ENCODE measurements around the gene CTNNA3. TPM values are rescaled to one million over a fixed set of nuclear protein-coding genes. Genes with fewer than 3 reads are reported as not detected.

CTNNA3 gene
- total and polyA plus RNA-seq, 9 donors: 4.1 to 18.8 (median 6.3) TPM

DNA sequence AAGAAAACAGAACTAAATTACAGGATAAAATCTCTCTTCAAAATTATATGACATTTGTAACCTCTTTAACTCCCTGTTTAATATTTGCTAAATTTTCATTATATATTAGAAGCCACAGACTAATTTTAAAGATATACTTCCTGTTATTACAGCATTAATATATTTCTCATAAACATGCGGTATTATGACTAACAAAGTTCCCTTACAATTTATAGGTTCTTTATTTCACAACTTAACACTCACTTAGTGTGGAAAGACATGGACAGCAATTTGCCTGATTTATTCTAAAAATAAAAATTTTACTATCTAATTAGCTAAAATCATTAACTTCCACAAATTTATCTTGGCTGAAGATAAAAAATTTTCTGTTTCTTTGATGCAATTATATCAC is 29.0 kb downstream of the CTNNA3 start:
- H3K27ac ChIP-seq (ENCODE audit: low read length): no peak overlapping the region
- H3K4me1 ChIP-seq (ENCODE audit: control insufficient read depth, insufficient read depth, low read length): no peaks in the 10 kb centered on the region
- H3K9me3 ChIP-seq (replicated peaks; ENCODE audit: control insufficient read depth, low read depth, low read length): no peaks in the 10 kb centered on the region
- no CpG with 5 or more reads among the region's 1 CpG for WGBS (ENCODE audit: insufficient coverage)
- DNase-seq: no peak
- no peaks in the 10 kb centered on the region for H3K36me3 ChIP-seq (ENCODE audit: control insufficient read depth, insufficient read depth, low read length)
- no peaks in the 10 kb centered on the region for H3K27me3 ChIP-seq (ENCODE audit: control insufficient read depth, insufficient read depth, low read length)
- no peak overlapping the region for H3K4me3 ChIP-seq (ENCODE audit: low read length)

GRCh38 chr10:67666416-67667034 is 29.5 kb downstream of the CTNNA3 start:
- no CpG with 5 or more reads among the region's 1 CpG for WGBS (ENCODE audit: insufficient coverage)
- Histone ChIP-seq H3K9me3 (replicated peaks; ENCODE audit: control insufficient read depth, low read depth, low read length) (no peaks in the 10 kb centered on the region), H3K4me1 (ENCODE audit: control insufficient read depth, insufficient read depth, low read length) (no peaks in the 10 kb centered on the region), H3K36me3 (ENCODE audit: control insufficient read depth, insufficient read depth, low read length) (no peaks in the 10 kb centered on the region), H3K27ac (ENCODE audit: low read length) (no peak overlapping the region), H3K27me3 (ENCODE audit: control insufficient read depth, insufficient read depth, low read length) (no peaks in the 10 kb centered on the region), H3K4me3 (ENCODE audit: low read length) (no peak overlapping the region)
- peak; percentile 35 for DNase-seq

DNA sequence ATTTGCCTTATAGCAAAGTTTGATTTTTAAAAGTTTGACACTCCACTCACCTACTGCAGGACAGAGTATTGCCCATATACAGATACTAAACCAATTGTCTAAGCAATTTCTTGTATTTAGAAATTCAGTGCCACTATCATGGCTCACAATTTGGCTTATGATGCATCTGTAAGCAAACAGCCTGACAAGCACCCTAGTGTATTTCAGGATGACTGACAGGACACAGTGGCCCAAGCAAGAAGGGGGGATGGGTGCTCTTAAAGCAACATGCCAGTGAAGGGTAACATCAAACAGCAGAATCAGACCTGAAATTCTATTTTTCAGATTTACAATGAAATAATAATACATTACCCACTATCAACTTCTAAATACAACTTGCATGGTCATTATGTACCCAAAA is 30.5 kb downstream of the CTNNA3 start:
- H3K27ac ChIP-seq (ENCODE audit: low read length): no peak overlapping the region
- H3K4me1 ChIP-seq (ENCODE audit: control insufficient read depth, insufficient read depth, low read length): no peaks in the 10 kb centered on the region
- H3K36me3 ChIP-seq (ENCODE audit: control insufficient read depth, insufficient read depth, low read length): no peaks in the 10 kb centered on the region
- H3K4me3 ChIP-seq (ENCODE audit: low read length): peak overlapping the region; percentile 25
- H3K9me3 ChIP-seq (replicated peaks; ENCODE audit: control insufficient read depth, low read depth, low read length): no peaks in the 10 kb centered on the region
- peak; percentile 35 for DNase-seq
- H3K27me3 ChIP-seq (ENCODE audit: control insufficient read depth, insufficient read depth, low read length): no peaks in the 10 kb centered on the region

- DNase-seq: no peak
- Histone ChIP-seq H3K27ac (ENCODE audit: low read length) (no peak overlapping the region), H3K4me1 (ENCODE audit: control insufficient read depth, insufficient read depth, low read length) (no peaks in the 10 kb centered on the region), H3K9me3 (replicated peaks; ENCODE audit: control insufficient read depth, low read depth, low read length) (no peaks in the 10 kb centered on the region), H3K36me3 (ENCODE audit: control insufficient read depth, insufficient read depth, low read length) (no peaks in the 10 kb centered on the region), H3K27me3 (ENCODE audit: control insufficient read depth, insufficient read depth, low read length) (no peaks in the 10 kb centered on the region), H3K4me3 (ENCODE audit: low read length) (peak overlapping the region; percentile 25)
- WGBS (ENCODE audit: insufficient coverage): no CpG with 5 or more reads among the region's 3 CpGs
Observed at GRCh38 chr10:67664942-67665341, 31.1 kb downstream of the CTNNA3 start.

DNA sequence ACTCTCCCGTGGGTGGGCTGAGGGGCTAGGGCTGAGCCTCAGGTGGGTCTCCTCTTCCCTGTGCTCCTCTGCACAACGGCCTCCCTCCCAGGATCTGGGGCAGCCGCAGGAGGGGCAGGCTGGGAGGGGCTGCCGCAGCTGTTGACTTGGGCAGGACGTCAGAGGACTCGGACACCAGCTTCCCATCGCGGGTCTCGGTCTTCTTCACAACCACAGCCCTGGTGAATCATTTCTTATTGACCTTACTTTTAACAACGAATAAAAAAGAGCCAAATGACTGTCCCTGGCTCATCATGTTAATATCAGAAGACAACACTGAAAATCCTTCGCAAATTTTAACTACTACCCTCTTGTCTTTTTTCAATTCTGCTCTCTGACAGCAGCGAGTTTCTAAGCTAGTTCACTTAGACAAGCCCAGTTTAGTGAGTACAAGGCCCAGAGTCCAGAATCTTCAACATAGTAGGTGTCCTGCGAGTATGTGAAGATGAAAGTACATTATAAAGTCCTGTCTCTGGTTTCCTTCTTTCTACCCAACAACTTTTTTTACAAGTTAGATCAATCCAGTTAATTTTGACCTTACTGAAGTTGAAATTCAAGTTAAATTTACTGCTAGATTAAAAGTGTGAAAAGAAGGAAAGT is 32.4 kb downstream of the CTNNA3 start:
- Histone ChIP-seq H3K9me3 (replicated peaks; ENCODE audit: control insufficient read depth, low read depth, low read length) (no peaks in the 10 kb centered on the region), H3K4me1 (ENCODE audit: control insufficient read depth, insufficient read depth, low read length) (no peaks in the 10 kb centered on the region), H3K27ac (ENCODE audit: low read length) (no peak overlapping the region), H3K4me3 (ENCODE audit: low read length) (no peak overlapping the region), H3K36me3 (ENCODE audit: control insufficient read depth, insufficient read depth, low read length) (no peaks in the 10 kb centered on the region), H3K27me3 (ENCODE audit: control insufficient read depth, insufficient read depth, low read length) (no peaks in the 10 kb centered on the region)
- DNase-seq: no peak
- WGBS (ENCODE audit: insufficient coverage): 64% methylated on average over 12 of the region's 13 CpGs

- WGBS (ENCODE audit: insufficient coverage): no CpG with 5 or more reads among the region's 3 CpGs
- H3K4me3 ChIP-seq (ENCODE audit: low read length): no peak overlapping the region
Observed at GRCh38 chr10:67662415-67662814, 33.6 kb downstream of the CTNNA3 start.

GRCh38 chr10:67659497-67659896 is 36.5 kb downstream of the CTNNA3 start:
- DNase-seq: no peak
- WGBS (ENCODE audit: insufficient coverage): 67% methylated on average over 1 of the region's 2 CpGs
- no peaks in the 10 kb centered on the region for H3K36me3 ChIP-seq (ENCODE audit: control insufficient read depth, insufficient read depth, low read length)
- no peak overlapping the region for H3K27ac ChIP-seq (ENCODE audit: low read length)
- no peaks in the 10 kb centered on the region for H3K4me1 ChIP-seq (ENCODE audit: control insufficient read depth, insufficient read depth, low read length)
- H3K4me3 ChIP-seq (ENCODE audit: low read length): no peak overlapping the region
- H3K9me3 ChIP-seq (replicated peaks; ENCODE audit: control insufficient read depth, low read depth, low read length): no peaks in the 10 kb centered on the region
- H3K27me3 ChIP-seq (ENCODE audit: control insufficient read depth, insufficient read depth, low read length): no peaks in the 10 kb centered on the region

More at GRCh38 chr10:67662415-67662814, 33.6 kb downstream of the CTNNA3 start:
- Histone ChIP-seq H3K9me3 (replicated peaks; ENCODE audit: control insufficient read depth, low read depth, low read length) (no peaks in the 10 kb centered on the region), H3K4me1 (ENCODE audit: control insufficient read depth, insufficient read depth, low read length) (no peaks in the 10 kb centered on the region), H3K27me3 (ENCODE audit: control insufficient read depth, insufficient read depth, low read length) (no peaks in the 10 kb centered on the region), H3K36me3 (ENCODE audit: control insufficient read depth, insufficient read depth, low read length) (no peaks in the 10 kb centered on the region), H3K27ac (ENCODE audit: low read length) (no peak overlapping the region)
- no peak for DNase-seq

DNA sequence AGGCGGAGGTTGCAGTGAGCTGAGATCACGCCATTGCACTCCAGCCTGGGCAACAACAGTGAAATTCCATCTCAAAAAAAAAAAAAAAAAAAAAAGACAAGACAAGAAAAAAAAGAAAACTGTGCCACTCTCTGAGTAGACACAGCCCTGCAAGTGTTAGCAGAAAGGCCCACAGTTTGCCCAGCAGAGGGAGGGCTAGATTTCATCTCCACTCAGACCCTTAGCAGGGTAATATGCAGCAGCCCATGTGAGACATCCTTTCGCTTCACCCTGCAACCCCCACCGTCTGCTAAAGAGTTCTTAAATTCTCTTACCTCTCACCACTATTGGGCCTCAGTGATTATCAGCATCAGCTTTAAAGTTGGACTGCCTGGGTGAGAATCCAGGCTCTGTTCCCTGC is 38.2 kb downstream of the CTNNA3 start:
- Histone ChIP-seq H3K27ac (ENCODE audit: low read length) (no peak overlapping the region), H3K27me3 (ENCODE audit: control insufficient read depth, insufficient read depth, low read length) (no peaks in the 10 kb centered on the region), H3K4me3 (ENCODE audit: low read length) (no peak overlapping the region), H3K36me3 (ENCODE audit: control insufficient read depth, insufficient read depth, low read length) (no peaks in the 10 kb centered on the region), H3K4me1 (ENCODE audit: control insufficient read depth, insufficient read depth, low read length) (no peaks in the 10 kb centered on the region), H3K9me3 (replicated peaks; ENCODE audit: control insufficient read depth, low read depth, low read length) (no peaks in the 10 kb centered on the region)
- no CpG with 5 or more reads among the region's 4 CpGs for WGBS (ENCODE audit: insufficient coverage)
- DNase-seq: no peak

GRCh38 chr10:67650558-67650957 is 45.4 kb downstream of the CTNNA3 start:
- Histone ChIP-seq H3K27ac (ENCODE audit: low read length) (no peak overlapping the region), H3K9me3 (replicated peaks; ENCODE audit: control insufficient read depth, low read depth, low read length) (no peaks in the 10 kb centered on the region), H3K27me3 (ENCODE audit: control insufficient read depth, insufficient read depth, low read length) (no peaks in the 10 kb centered on the region), H3K4me3 (ENCODE audit: low read length) (no peak overlapping the region), H3K36me3 (ENCODE audit: control insufficient read depth, insufficient read depth, low read length) (no peaks in the 10 kb centered on the region), H3K4me1 (ENCODE audit: control insufficient read depth, insufficient read depth, low read length) (no peaks in the 10 kb centered on the region)
- no CpG with 5 or more reads among the region's 4 CpGs for WGBS (ENCODE audit: insufficient coverage)
- no peak for DNase-seq

DNA sequence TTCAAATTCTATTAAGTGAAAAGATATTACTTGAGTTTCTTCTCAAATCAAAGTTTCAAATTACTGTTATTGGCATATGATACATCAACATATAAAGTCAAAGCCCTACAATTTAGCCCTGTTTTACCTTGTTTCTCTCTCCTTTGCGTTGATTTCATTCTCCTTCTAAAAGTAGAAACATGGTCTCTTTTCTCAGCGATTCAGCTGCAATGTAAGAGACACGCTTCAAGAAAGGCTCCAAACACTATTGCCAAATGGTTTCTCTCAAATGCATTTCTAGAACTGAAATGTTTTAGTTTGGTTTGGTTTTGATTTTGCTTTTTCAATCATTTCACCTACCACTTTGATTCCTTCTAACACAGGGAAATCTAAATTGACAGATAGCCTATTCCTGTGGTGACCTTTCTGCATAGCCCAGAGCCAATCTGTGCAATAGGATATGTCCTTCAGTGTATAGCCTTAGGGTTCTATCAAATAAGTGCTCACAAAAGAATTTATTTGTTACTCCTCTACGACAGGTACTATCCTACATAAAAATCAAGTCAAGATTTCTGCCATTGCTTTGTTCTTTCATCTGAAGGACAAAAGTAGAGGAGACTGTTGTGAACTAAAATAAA is 47.3 kb downstream of the CTNNA3 start:
- Histone ChIP-seq H3K36me3 (ENCODE audit: control insufficient read depth, insufficient read depth, low read length) (no peaks in the 10 kb centered on the region), H3K27me3 (ENCODE audit: control insufficient read depth, insufficient read depth, low read length) (no peaks in the 10 kb centered on the region), H3K4me1 (ENCODE audit: control insufficient read depth, insufficient read depth, low read length) (no peaks in the 10 kb centered on the region), H3K9me3 (replicated peaks; ENCODE audit: control insufficient read depth, low read depth, low read length) (no peaks in the 10 kb centered on the region), H3K27ac (ENCODE audit: low read length) (no peak overlapping the region), H3K4me3 (ENCODE audit: low read length) (no peak overlapping the region)
- no peak for DNase-seq
- WGBS (ENCODE audit: insufficient coverage): 80% methylated on average over 1 of the region's 4 CpGs

Data from muscle of leg (tissue), 11 donors.